Measurements from ENCODE around the gene SHC3.

DNA sequence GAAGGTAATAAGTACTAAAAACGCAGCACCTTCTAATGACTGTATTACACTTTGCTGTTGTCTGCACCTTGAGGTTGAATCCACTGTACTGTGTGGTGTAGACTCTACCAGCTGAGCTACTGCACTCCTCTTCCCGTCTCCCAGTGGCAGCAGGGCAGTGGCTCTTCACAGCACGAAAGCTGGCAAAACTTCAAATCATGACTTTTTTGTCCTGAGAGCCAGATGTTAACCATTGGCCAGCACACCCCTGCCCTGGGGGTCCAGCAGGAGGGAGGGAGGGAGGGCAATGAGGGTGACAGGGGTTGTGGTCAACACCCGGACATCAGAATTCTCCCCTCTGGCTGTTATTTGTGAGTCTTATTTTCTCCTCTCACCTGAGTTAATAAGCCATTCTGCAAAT lies 11.8 kb downstream of the SHC3 start:
- TF ChIP-seq CTCF (IDR thresholded peaks at IDR 0.05) = no peak
- TF ChIP-seq POLR2AphosphoS5 (IDR thresholded peaks at IDR 0.05) = no peak
- no peak for TF ChIP-seq POLR2A (IDR thresholded peaks at IDR 0.05; ENCODE audit: low read depth)
- TF ChIP-seq EP300 (IDR thresholded peaks at IDR 0.05) = no peak
